ENCODE measurements around the gene SIRPG. TPM values are rescaled to one million over a fixed set of nuclear protein-coding genes. Genes with fewer than 3 reads are reported as not detected.

SIRPG gene
- total and polyA plus RNA-seq, 4 donors, result 0.32 to 0.71 (median 0.42) TPM; not detected in 1

DNA sequence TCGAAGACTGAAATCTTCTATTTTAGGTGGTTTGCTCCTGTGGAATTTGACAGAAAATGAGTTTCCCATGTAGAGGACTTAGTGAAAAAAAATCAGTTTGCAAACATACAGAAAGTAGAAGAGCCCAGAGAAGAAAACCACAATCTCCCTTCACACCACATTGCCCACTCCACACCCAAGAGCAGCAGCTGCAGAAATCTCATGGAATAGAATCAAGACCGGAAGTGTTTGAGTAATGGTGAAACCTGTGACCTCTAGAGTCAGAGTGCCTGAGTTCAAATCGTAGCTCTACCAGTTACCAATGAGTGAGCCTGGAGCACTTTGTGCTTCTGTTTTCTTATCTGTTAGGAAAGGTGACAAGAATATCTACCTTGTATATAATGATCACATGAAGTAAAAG, 4.6 kb downstream of the SIRPG start:
- no peak overlapping the region for H3K4me3 ChIP-seq (ENCODE audit: low read depth in 1 of 3, low read length in 3 of 3)
- WGBS, result 48% methylated on average over 3 of the region's 3 CpGs
- TF ChIP-seq RXRA (IDR thresholded peaks at IDR 0.05) (no peak), REST (IDR thresholded peaks at IDR 0.05) (no peak), MAX (IDR thresholded peaks at IDR 0.05) (no peak), EGR1 (IDR thresholded peaks at IDR 0.05; ENCODE audit: low read depth in 2 of 2) (no peak), FOXA1 (IDR thresholded peaks at IDR 0.05) (no peak)
- DNase-seq (ENCODE audit: low spot score), result no peak
- H3K9me3 ChIP-seq (ENCODE audit: control insufficient read depth in 4 of 4, low read length in 3 of 4), result no peaks in the 10 kb centered on the region
- no peaks in the 10 kb centered on the region for H3K36me3 ChIP-seq (ENCODE audit: control insufficient read depth in 4 of 4, insufficient read depth in 3 of 4, low read depth in 1 of 4, low read length in 3 of 4)
- no peaks in the 10 kb centered on the region for H3K4me1 ChIP-seq (ENCODE audit: control insufficient read depth in 4 of 4, insufficient read depth in 4 of 4, low read length in 3 of 4)
- H3K27ac ChIP-seq (ENCODE audit: low read depth in 1 of 2, low read length in 2 of 2), result no peak overlapping the region
- no peaks in the 10 kb centered on the region for H3K27me3 ChIP-seq (ENCODE audit: control insufficient read depth in 4 of 4, insufficient read depth in 4 of 4, low read length in 3 of 4)
- no peak overlapping the region for H3K9ac ChIP-seq (ENCODE audit: low read depth in 1 of 2, low read length in 2 of 2)

DNA sequence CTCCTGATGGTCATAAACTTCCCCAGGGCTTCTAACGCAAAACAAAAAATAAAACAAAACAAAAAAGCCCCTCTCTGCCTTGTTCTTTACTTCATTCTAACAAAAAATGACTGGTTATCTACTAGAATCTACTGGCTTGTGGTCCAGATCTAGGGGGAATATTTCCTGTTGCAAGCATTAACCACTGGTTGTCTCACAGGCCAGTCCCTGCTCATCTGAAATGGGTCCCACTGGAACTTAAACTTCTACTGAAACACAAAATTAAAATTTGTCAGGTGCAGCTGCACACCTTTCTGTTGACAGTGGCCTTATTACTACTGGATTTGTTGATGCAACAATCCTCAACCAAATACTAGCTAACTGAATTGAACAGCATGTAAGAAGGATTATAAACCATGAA, 5.5 kb downstream of the SIRPG start:
- TF ChIP-seq HNF4G (IDR thresholded peaks at IDR 0.05) (no peak), RXRA (IDR thresholded peaks at IDR 0.05) (no peak), FOXA1 (IDR thresholded peaks at IDR 0.05) (no peak), GABPA (IDR thresholded peaks at IDR 0.05 in 1 of 2, conservative IDR thresholded peaks at IDR 0.05 in 1 of 2) (no peak), JUND (IDR thresholded peaks at IDR 0.05) (no peak), MAX (IDR thresholded peaks at IDR 0.05) (no peak), TAF1 (conservative IDR thresholded peaks at IDR 0.05) (no peak), HNF4A (conservative IDR thresholded peaks at IDR 0.05) (no peak)
- Histone ChIP-seq H3K27me3 (ENCODE audit: control insufficient read depth in 4 of 4, insufficient read depth in 4 of 4, low read length in 3 of 4) (no peaks in the 10 kb centered on the region), H3K36me3 (ENCODE audit: control insufficient read depth in 4 of 4, insufficient read depth in 3 of 4, low read depth in 1 of 4, low read length in 3 of 4) (no peaks in the 10 kb centered on the region), H3K9me3 (ENCODE audit: control insufficient read depth in 4 of 4, low read length in 3 of 4) (no peaks in the 10 kb centered on the region), H3K9ac (ENCODE audit: low read depth in 1 of 2, low read length in 2 of 2) (no peak overlapping the region), H3K4me3 (ENCODE audit: low read depth in 1 of 3, low read length in 3 of 3) (no peak overlapping the region), H3K27ac (ENCODE audit: low read depth in 1 of 2, low read length in 2 of 2) (no peak overlapping the region), H3K4me1 (ENCODE audit: control insufficient read depth in 4 of 4, insufficient read depth in 4 of 4, low read length in 3 of 4) (no peaks in the 10 kb centered on the region)
- no peak for DNase-seq (ENCODE audit: low spot score)
- 57% methylated on average over 1 of the region's 1 CpG for WGBS

GRCh38 chr20:1651268-1652058, 6.1 kb downstream of the SIRPG start:
- Histone ChIP-seq H3K36me3 (ENCODE audit: control insufficient read depth in 4 of 4, insufficient read depth in 3 of 4, low read depth in 1 of 4, low read length in 3 of 4) (no peaks in the 10 kb centered on the region), H3K4me3 (ENCODE audit: low read depth in 1 of 3, low read length in 3 of 3) (no peak overlapping the region), H3K9me3 (ENCODE audit: control insufficient read depth in 4 of 4, low read length in 3 of 4) (no peaks in the 10 kb centered on the region), H3K27ac (ENCODE audit: low read depth in 1 of 2, low read length in 2 of 2) (no peak overlapping the region), H3K9ac (ENCODE audit: low read depth in 1 of 2, low read length in 2 of 2) (no peak overlapping the region), H3K4me1 (ENCODE audit: control insufficient read depth in 4 of 4, insufficient read depth in 4 of 4, low read length in 3 of 4) (no peaks in the 10 kb centered on the region), H3K27me3 (ENCODE audit: control insufficient read depth in 4 of 4, insufficient read depth in 4 of 4, low read length in 3 of 4) (no peaks in the 10 kb centered on the region)
- TF ChIP-seq MAX (IDR thresholded peaks at IDR 0.05) (no peak), FOXA2 (IDR thresholded peaks at IDR 0.05) (no peak), EGR1 (IDR thresholded peaks at IDR 0.05; ENCODE audit: low read depth in 2 of 2) (no peak), RAD21 (IDR thresholded peaks at IDR 0.05) (no peak), SP1 (IDR thresholded peaks at IDR 0.05) (no peak), HNF4G (IDR thresholded peaks at IDR 0.05) (no peak), FOXA1 (IDR thresholded peaks at IDR 0.05) (no peak), TAF1 (conservative IDR thresholded peaks at IDR 0.05) (no peak), JUND (IDR thresholded peaks at IDR 0.05) (no peak), CTCF (IDR thresholded peaks at IDR 0.05; ENCODE audit: low read depth, low read length, missing input control) (no peak), HNF4A (conservative IDR thresholded peaks at IDR 0.05) (no peak), YY1 (IDR thresholded peaks at IDR 0.05) (no peak), RXRA (IDR thresholded peaks at IDR 0.05) (no peak)
- no peak for DNase-seq (ENCODE audit: low spot score)
- WGBS, result 56% methylated on average over 3 of the region's 3 CpGs

Data from liver (tissue), 9 donors.